ENCODE measurements around the gene MIEF1.
"Not testable (repeated sequence)": the region's sequence is repeated elsewhere in the genome, so short reads cannot be mapped to it uniquely, and the experiment has no call there.

MIEF1 gene

GRCh38 chr22:39517470-39517869, 15.4 kb downstream of the MIEF1 start:
- H3K27ac ChIP-seq (ENCODE audit: low read depth, low read length) = no peak overlapping the region
- peaks cover 15% of the 10 kb centered on the region for H3K27me3 ChIP-seq (ENCODE audit: control insufficient read depth, insufficient read depth, low read length)
- H3K4me3 ChIP-seq (ENCODE audit: low read depth, low read length) = no peak overlapping the region
- no peaks in the 10 kb centered on the region for H3K9me3 ChIP-seq (ENCODE audit: control insufficient read depth, insufficient read depth, low read depth, low read length)
- peaks cover 58% of the 10 kb centered on the region for H3K36me3 ChIP-seq (ENCODE audit: control insufficient read depth, insufficient read depth, low read length)
- no peak overlapping the region for H3K9ac ChIP-seq (ENCODE audit: low read length)
- peaks cover 11% of the 10 kb centered on the region for H3K4me1 ChIP-seq (ENCODE audit: control insufficient read depth, insufficient read depth, low read length)

- Histone ChIP-seq H3K36me3 (ENCODE audit: control insufficient read depth, insufficient read depth, low read length) (peaks cover 61% of the 10 kb centered on the region), H3K27ac (ENCODE audit: low read depth, low read length) (no peak overlapping the region), H3K4me3 (ENCODE audit: low read depth, low read length) (peak overlapping the region; percentile 80), H3K27me3 (ENCODE audit: control insufficient read depth, insufficient read depth, low read length) (peaks cover 11% of the 10 kb centered on the region), H3K9ac (ENCODE audit: low read length) (no peak overlapping the region), H3K9me3 (ENCODE audit: control insufficient read depth, insufficient read depth, low read depth, low read length) (no peaks in the 10 kb centered on the region), H3K4me1 (ENCODE audit: control insufficient read depth, insufficient read depth, low read length) (peaks cover 11% of the 10 kb centered on the region)
These were observed 16.2 kb downstream of the MIEF1 start for GRCh38 chr22:39518144-39518786.

GRCh38 chr22:39518996-39519680, 17.0 kb downstream of the MIEF1 start:
- Histone ChIP-seq H3K4me1 (ENCODE audit: control insufficient read depth, insufficient read depth, low read length) (peaks cover 11% of the 10 kb centered on the region), H3K36me3 (ENCODE audit: control insufficient read depth, insufficient read depth, low read length) (peaks cover 58% of the 10 kb centered on the region), H3K9me3 (ENCODE audit: control insufficient read depth, insufficient read depth, low read depth, low read length) (no peaks in the 10 kb centered on the region), H3K4me3 (ENCODE audit: low read depth, low read length) (peak overlapping the region; percentile 80), H3K9ac (ENCODE audit: low read length) (peak overlapping the region; percentile 98), H3K27me3 (ENCODE audit: control insufficient read depth, insufficient read depth, low read length) (peaks cover 5% of the 10 kb centered on the region; the same call in 1 of the 2 replicates), H3K27ac (ENCODE audit: low read depth, low read length) (peak overlapping the region; percentile 98)

GRCh38 chr22:39519681-39520225, 17.7 kb downstream of the MIEF1 start:
- Histone ChIP-seq H3K27ac (ENCODE audit: low read depth, low read length) (peak overlapping the region; percentile 98), H3K27me3 (ENCODE audit: control insufficient read depth, insufficient read depth, low read length) (peaks cover 2% of the 10 kb centered on the region; the same call in 1 of the 2 replicates), H3K36me3 (ENCODE audit: control insufficient read depth, insufficient read depth, low read length) (peaks cover 59% of the 10 kb centered on the region), H3K4me1 (ENCODE audit: control insufficient read depth, insufficient read depth, low read length) (peaks cover 11% of the 10 kb centered on the region), H3K4me3 (ENCODE audit: low read depth, low read length) (peak overlapping the region; percentile 80), H3K9ac (ENCODE audit: low read length) (peak overlapping the region; percentile 98), H3K9me3 (ENCODE audit: control insufficient read depth, insufficient read depth, low read depth, low read length) (no peaks in the 10 kb centered on the region)

GRCh38 chr22:39520226-39521105, 18.4 kb downstream of the MIEF1 start, which contains the start of gene ATF4:
Gene ATF4 (plus strand): TSS chr22:39520562. CDS start chr22:39521446, 884 bp downstream.
- Histone ChIP-seq H3K36me3 (ENCODE audit: control insufficient read depth, insufficient read depth, low read length) (peaks cover 58% of the 10 kb centered on the region), H3K4me3 (ENCODE audit: low read depth, low read length) (peak within 1 kb of the TSS; percentile 80), H3K27ac (ENCODE audit: low read depth, low read length) (peak within 1 kb of the TSS; percentile 98), H3K9me3 (ENCODE audit: control insufficient read depth, insufficient read depth, low read depth, low read length) (no peaks in the 10 kb centered on the region), H3K27me3 (ENCODE audit: control insufficient read depth, insufficient read depth, low read length) (peaks cover 2% of the 10 kb centered on the region; the same call in 1 of the 2 replicates), H3K4me1 (ENCODE audit: control insufficient read depth, insufficient read depth, low read length) (peaks cover 11% of the 10 kb centered on the region), H3K9ac (ENCODE audit: low read length) (peak within 1 kb of the TSS; percentile 98)

GRCh38 chr22:39521106-39521885, 19.2 kb downstream of the MIEF1 start:
- Histone ChIP-seq H3K36me3 (ENCODE audit: control insufficient read depth, insufficient read depth, low read length) (peaks cover 52% of the 10 kb centered on the region), H3K4me3 (ENCODE audit: low read depth, low read length) (peak overlapping the region; percentile 80)

GRCh38 chr22:39522091-39522490, 20.0 kb downstream of the MIEF1 start:
- H3K27ac ChIP-seq (ENCODE audit: low read depth, low read length); H3K9me3 ChIP-seq (ENCODE audit: control insufficient read depth, insufficient read depth, low read depth, low read length); H3K27me3 ChIP-seq (ENCODE audit: control insufficient read depth, insufficient read depth, low read length): not testable (repeated sequence)
- Histone ChIP-seq H3K4me3 (ENCODE audit: low read depth, low read length) (peak overlapping the region; percentile 80), H3K9ac (ENCODE audit: low read length) (peak overlapping the region; percentile 98), H3K4me1 (ENCODE audit: control insufficient read depth, insufficient read depth, low read length) (peaks cover 11% of the 10 kb centered on the region), H3K36me3 (ENCODE audit: control insufficient read depth, insufficient read depth, low read length) (peaks cover 48% of the 10 kb centered on the region)

More at GRCh38 chr22:39521106-39521885, 19.2 kb downstream of the MIEF1 start:
- not testable (repeated sequence) for H3K9me3 ChIP-seq (ENCODE audit: control insufficient read depth, insufficient read depth, low read depth, low read length); H3K27me3 ChIP-seq (ENCODE audit: control insufficient read depth, insufficient read depth, low read length)
- H3K27ac ChIP-seq (ENCODE audit: low read depth, low read length) = peak overlapping the region; percentile 98
- peaks cover 11% of the 10 kb centered on the region for H3K4me1 ChIP-seq (ENCODE audit: control insufficient read depth, insufficient read depth, low read length)
- H3K9ac ChIP-seq (ENCODE audit: low read length) = peak overlapping the region; percentile 98

GRCh38 chr22:39522567-39523300, 20.6 kb downstream of the MIEF1 start:
- H3K27me3 ChIP-seq (ENCODE audit: control insufficient read depth, insufficient read depth, low read length) = peaks cover 2% of the 10 kb centered on the region; the same call in 1 of the 2 replicates
- peaks cover 47% of the 10 kb centered on the region for H3K36me3 ChIP-seq (ENCODE audit: control insufficient read depth, insufficient read depth, low read length)
- peaks cover 15% of the 10 kb centered on the region for H3K4me1 ChIP-seq (ENCODE audit: control insufficient read depth, insufficient read depth, low read length)
- H3K9me3 ChIP-seq (ENCODE audit: control insufficient read depth, insufficient read depth, low read depth, low read length) = no peaks in the 10 kb centered on the region
- H3K27ac ChIP-seq (ENCODE audit: low read depth, low read length) = no peak overlapping the region
- peak overlapping the region; percentile 41 for H3K9ac ChIP-seq (ENCODE audit: low read length)
- peak overlapping the region; percentile 80 for H3K4me3 ChIP-seq (ENCODE audit: low read depth, low read length)

- Histone ChIP-seq H3K4me1 (ENCODE audit: control insufficient read depth, insufficient read depth, low read length) (peaks cover 20% of the 10 kb centered on the region; the same call in 1 of the 2 replicates), H3K9ac (ENCODE audit: low read length) (no peak overlapping the region), H3K27ac (ENCODE audit: low read depth, low read length) (no peak overlapping the region), H3K4me3 (ENCODE audit: low read depth, low read length) (no peak overlapping the region), H3K9me3 (ENCODE audit: control insufficient read depth, insufficient read depth, low read depth, low read length) (no peaks in the 10 kb centered on the region), H3K36me3 (ENCODE audit: control insufficient read depth, insufficient read depth, low read length) (peaks cover 56% of the 10 kb centered on the region), H3K27me3 (ENCODE audit: control insufficient read depth, insufficient read depth, low read length) (no peaks in the 10 kb centered on the region)
These were observed 22.1 kb downstream of the MIEF1 start for GRCh38 chr22:39524089-39524752.
